AG09309 (cell line): Measurements from ENCODE around the gene ITGA2.
A peak's percentile ranks its signal among the peaks of the same experiment; 100 is the strongest.

Experiments used
- DNase-seq: peaks from one replicate; pipeline ENCODE4 v3.0.0-alpha.2; 2010; ENCODE audit warnings: low read depth
- H3K4me3 ChIP-seq: 2 replicates; pipeline ENCODE4 v1.5.1; 2011; ENCODE audit warnings: mild to moderate bottlenecking, low read depth, low read length, moderate library complexity; ENCODE audit not compliant: control insufficient read depth
- TF ChIP-seq, protein P1 (sequence below): IDR thresholded peaks from 2 replicates; pipeline ENCODE4 v1.5.1; 2011; ENCODE audit warnings: mild to moderate bottlenecking, low read depth, low read length, inconsistent platforms; ENCODE audit not compliant: insufficient read depth, control insufficient read depth; ENCODE audit errors: missing control alignments

The ITGA2 gene

DNA sequence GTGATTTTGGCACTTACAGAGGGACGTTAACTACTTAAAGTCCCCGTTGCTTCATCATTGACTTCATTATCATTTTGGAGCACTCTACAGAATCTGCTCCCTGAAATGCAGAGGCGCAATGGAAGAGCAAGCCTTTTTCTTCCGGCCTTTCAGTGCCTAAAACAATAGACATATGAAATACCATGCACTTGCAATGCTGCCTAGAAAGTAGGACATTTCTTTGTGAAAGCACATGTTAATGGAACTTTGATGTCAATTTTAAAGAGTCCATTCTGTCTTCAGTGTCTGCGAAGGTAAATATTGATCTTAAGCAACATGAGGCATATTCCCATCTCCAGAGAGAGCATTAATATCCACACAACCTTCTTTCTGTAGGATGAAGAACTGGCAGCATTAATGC, 36.3 kb downstream of the ITGA2 start:
- TF ChIP-seq, protein P1, sequence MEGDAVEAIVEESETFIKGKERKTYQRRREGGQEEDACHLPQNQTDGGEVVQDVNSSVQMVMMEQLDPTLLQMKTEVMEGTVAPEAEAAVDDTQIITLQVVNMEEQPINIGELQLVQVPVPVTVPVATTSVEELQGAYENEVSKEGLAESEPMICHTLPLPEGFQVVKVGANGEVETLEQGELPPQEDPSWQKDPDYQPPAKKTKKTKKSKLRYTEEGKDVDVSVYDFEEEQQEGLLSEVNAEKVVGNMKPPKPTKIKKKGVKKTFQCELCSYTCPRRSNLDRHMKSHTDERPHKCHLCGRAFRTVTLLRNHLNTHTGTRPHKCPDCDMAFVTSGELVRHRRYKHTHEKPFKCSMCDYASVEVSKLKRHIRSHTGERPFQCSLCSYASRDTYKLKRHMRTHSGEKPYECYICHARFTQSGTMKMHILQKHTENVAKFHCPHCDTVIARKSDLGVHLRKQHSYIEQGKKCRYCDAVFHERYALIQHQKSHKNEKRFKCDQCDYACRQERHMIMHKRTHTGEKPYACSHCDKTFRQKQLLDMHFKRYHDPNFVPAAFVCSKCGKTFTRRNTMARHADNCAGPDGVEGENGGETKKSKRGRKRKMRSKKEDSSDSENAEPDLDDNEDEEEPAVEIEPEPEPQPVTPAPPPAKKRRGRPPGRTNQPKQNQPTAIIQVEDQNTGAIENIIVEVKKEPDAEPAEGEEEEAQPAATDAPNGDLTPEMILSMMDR = no peak
- DNase-seq = no peak
- no peak overlapping the region for H3K4me3 ChIP-seq

DNA sequence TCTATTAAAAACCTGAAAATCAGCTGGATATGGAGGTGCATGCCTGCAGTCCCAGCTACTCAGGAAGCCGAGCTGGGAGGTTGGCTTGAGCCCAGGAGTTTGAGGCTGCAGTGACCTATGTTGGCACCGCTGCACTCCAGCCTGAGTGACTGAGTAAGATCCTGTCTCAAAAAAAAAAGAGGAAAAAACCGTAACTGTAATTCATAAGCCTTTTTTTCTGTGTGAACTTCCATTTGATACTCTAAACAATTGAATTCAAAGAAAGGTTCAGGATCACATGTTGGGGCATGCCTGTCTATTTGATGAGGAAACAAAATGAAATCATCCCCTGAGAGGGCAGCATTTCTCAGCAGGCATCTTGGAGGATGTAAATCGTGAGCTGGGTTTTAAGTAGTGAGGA, 38.8 kb downstream of the ITGA2 start:
- H3K4me3 ChIP-seq = no peak overlapping the region
- TF ChIP-seq, protein P1 = no peak
- no peak for DNase-seq

DNA sequence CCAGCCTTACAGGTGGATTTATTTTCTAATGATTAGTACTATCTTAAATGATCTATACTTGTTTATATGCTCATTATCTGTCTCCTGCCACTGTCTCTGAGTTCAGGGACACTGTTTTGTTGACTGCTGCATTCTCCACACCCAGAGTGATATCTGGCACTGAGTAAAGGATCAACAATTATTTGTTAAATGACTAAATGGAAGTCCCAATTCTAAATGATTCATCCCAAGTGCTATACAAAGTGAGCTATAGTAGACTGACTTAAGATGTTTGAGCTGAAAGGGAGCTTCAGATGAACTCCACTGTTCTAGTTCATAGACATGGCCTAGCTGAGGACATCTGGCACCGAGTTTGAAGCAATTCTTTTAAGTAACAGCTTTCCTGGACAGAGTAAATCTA, 40.5 kb downstream of the ITGA2 start:
- TF ChIP-seq, protein P1 = no peak
- H3K4me3 ChIP-seq = no peak overlapping the region
- DNase-seq = no peak

DNA sequence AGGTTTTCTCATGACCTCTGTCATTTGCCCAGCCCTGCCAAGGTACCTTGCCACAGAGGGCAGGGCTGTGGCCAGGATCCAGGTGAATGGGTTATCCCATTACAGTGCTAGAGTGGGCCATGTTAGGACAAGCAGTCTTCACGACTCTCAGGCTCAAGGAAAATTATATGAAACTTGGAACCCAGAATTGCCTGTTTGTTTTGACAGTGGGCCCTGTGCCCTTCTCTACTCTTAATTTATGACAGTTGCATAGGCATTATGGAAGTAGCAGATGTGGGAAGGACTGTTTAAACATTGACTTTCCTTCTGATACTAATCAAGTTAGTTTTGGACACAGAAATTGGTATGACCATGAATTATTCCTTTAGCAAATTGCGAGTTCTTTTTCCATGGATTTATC, 41.7 kb downstream of the ITGA2 start:
- DNase-seq = no peak
- TF ChIP-seq, protein P1 = no peak
- no peak overlapping the region for H3K4me3 ChIP-seq

DNA sequence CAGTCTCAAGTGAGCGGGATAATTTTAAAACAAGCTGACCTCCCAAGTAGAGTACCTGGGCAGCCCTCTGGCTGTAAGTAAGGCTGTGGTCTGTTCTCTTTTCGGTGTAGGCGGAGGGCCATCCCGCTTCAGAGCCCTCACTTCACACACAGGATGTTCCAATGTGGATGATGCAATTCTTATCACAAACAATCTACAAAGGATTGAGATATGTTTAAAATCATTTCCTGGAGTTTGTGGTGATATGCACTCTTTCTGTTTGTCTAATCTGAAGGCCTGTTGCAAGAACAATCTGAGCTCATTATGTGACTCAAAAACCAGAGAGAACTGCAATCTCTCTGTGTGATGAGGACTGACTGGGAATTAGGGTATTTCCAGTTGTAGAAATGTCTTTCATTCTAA, 42.5 kb downstream of the ITGA2 start:
- H3K4me3 ChIP-seq = no peak overlapping the region
- TF ChIP-seq, protein P1 = no peak
- DNase-seq = peak; percentile 71

DNA sequence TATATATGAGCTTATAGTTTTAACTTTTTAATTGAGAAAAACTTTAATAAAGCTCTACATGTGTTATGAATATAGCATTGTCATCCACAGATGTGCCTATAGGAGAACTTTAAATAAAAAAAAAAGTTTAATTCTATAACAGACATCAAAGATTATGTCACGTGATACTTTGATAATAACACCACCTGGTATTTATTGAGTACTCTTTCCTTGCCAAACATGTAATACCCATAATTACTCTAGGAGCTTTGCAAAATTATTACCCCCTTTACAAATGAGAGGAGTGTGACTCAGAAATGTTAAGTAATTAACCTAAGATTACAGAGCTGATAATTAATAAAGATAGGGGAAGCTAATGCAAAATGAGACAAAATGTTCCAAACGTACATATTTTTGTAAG, 43.0 kb downstream of the ITGA2 start:
- DNase-seq = no peak
- TF ChIP-seq, protein P1 = no peak

DNA sequence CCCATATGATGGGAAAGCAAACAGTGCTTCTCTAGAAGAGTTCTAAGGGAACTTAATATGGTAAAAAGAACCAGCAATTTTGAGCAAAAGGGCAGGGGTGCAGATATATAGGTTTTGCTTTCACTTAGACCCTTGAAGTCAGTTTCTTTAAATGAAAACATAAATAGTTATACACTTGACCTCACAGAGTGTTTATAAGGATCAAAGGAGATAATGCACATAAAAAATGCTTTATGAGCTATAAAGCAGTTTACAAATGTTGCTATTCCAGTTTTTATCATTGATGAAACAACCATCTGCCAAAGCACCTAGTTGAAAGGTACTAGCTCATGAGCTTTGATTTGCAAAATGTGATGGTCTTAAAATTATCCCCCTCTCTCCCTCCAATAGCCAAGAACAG, 45.7 kb downstream of the ITGA2 start:
- no peak for DNase-seq
- no peak overlapping the region for H3K4me3 ChIP-seq
- TF ChIP-seq, protein P1 = no peak

More for the DNA sequence above, 43.0 kb downstream of the ITGA2 start:
- no peak overlapping the region for H3K4me3 ChIP-seq
